Neuronal stem cell (in vitro differentiated cells): ENCODE results near the gene MGLL.

Experiments
- DNase-seq: peaks from one replicate; pipeline ENCODE4 v3.0.0-alpha.2; 2013; ENCODE audit warnings: low spot score
- H2AFZ ChIP-seq: one replicate; pipeline ENCODE4 v1.6.1; 2013; ENCODE audit warnings: mild to moderate bottlenecking, low read length, inconsistent platforms
- H2AK5ac ChIP-seq: 2 replicates; pipeline ENCODE4 v1.6.1; 2013; ENCODE audit warnings: low read depth, mild to moderate bottlenecking, inconsistent platforms, low read length, moderate library complexity, mixed read lengths
- H2BK120ac ChIP-seq: 2 replicates; pipeline ENCODE4 v1.6.1; 2013; ENCODE audit warnings: low read depth, mild to moderate bottlenecking, inconsistent platforms, low read length, moderate library complexity, mixed read lengths
- H2BK12ac ChIP-seq: one replicate; pipeline ENCODE4 v1.6.1; 2013; ENCODE audit warnings: low read length, inconsistent platforms
- H2BK15ac ChIP-seq: 2 replicates; pipeline ENCODE4 v1.6.1; 2013; ENCODE audit warnings: mild to moderate bottlenecking, low read length, inconsistent platforms, mixed read lengths
- H2BK5ac ChIP-seq: one replicate; pipeline ENCODE4 v1.6.1; 2013; ENCODE audit warnings: inconsistent platforms, mild to moderate bottlenecking, low read length, moderate library complexity
- H3K14ac ChIP-seq: one replicate; pipeline ENCODE4 v1.6.1; 2013; ENCODE audit warnings: low read length, inconsistent platforms
- H3K18ac ChIP-seq: 2 replicates; pipeline ENCODE4 v1.6.1; 2013; ENCODE audit warnings: low read length, inconsistent platforms
- H3K23ac ChIP-seq: 2 replicates; pipeline ENCODE4 v1.6.1; 2013; ENCODE audit warnings: low read depth, mild to moderate bottlenecking, mixed read lengths, low read length, inconsistent platforms; ENCODE audit not compliant: poor library complexity
- H3K27ac ChIP-seq: replicated peaks from 3 replicates; pipeline ENCODE4 v1.5.1; 2013; ENCODE audit warnings: low read length, inconsistent platforms
- H3K27me3 ChIP-seq, 3 experiments: 2 replicates each; pipeline ENCODE4 v1.6.1; 2013; ENCODE audit warnings: low read length in 3 of 3, mild to moderate bottlenecking in 2 of 3, inconsistent platforms in 1 of 3, low read depth in 1 of 3, mixed read lengths in 1 of 3, moderate library complexity in 1 of 3; ENCODE audit not compliant: control insufficient read depth in 3 of 3, insufficient read depth in 3 of 3
- H3K36me3 ChIP-seq, 2 donors: replicated peaks in 1 of 2; 2 replicates each; pipeline ENCODE4 v1.6.1; 2013; ENCODE audit warnings: low read length in 2 of 2; ENCODE audit not compliant: control insufficient read depth in 2 of 2, insufficient read depth in 2 of 2
- H3K4ac ChIP-seq: 2 replicates; pipeline ENCODE4 v1.6.1; 2013; ENCODE audit warnings: inconsistent platforms, mild to moderate bottlenecking, low read length, moderate library complexity
- H3K4me1 ChIP-seq, 2 donors: 1 replicate in 1 of 2; 2 replicates in 1 of 2; pipeline ENCODE4 v1.6.1; 2013; ENCODE audit warnings: low read length in 2 of 2, low read depth in 1 of 2; ENCODE audit not compliant: control insufficient read depth in 2 of 2, insufficient read depth in 1 of 2
- H3K4me2 ChIP-seq: one replicate; pipeline ENCODE4 v1.6.1; 2013; ENCODE audit warnings: mild to moderate bottlenecking, low read length, inconsistent platforms; ENCODE audit not compliant: insufficient read depth, poor library complexity, severe bottlenecking
- H3K4me3 ChIP-seq, 2 donors: 2 replicates each; pipeline ENCODE4 v1.5.1; 2013; ENCODE audit warnings: low read length in 2 of 2, mild to moderate bottlenecking in 2 of 2, inconsistent platforms in 1 of 2, moderate library complexity in 1 of 2
- H3K79me1 ChIP-seq: one replicate; pipeline ENCODE4 v1.6.1; 2013; ENCODE audit warnings: low read depth, mild to moderate bottlenecking, inconsistent platforms, low read length, moderate library complexity
- H3K9ac ChIP-seq: one replicate; pipeline ENCODE4 v1.6.1; 2013; ENCODE audit warnings: mild to moderate bottlenecking, low read depth, low read length, inconsistent platforms; ENCODE audit not compliant: poor library complexity
- H3K9me3 ChIP-seq, 2 donors: replicated peaks in 1 of 2; 2 replicates each; pipeline versions ENCODE3 to v1.6.1; 2013; ENCODE audit warnings: low read length in 2 of 2, mild to moderate bottlenecking in 2 of 2, inconsistent platforms in 1 of 2, low read depth in 1 of 2, mixed read lengths in 1 of 2, moderate library complexity in 1 of 2; ENCODE audit not compliant: control insufficient read depth in 2 of 2, insufficient read depth in 1 of 2
- H4K8ac ChIP-seq: one replicate; pipeline ENCODE4 v1.6.1; 2013; ENCODE audit warnings: low read depth, mild to moderate bottlenecking, inconsistent platforms, low read length, moderate library complexity
- H4K91ac ChIP-seq: one replicate; pipeline ENCODE4 v1.6.1; 2013; ENCODE audit warnings: low read length, low read depth, mild to moderate bottlenecking, inconsistent platforms; ENCODE audit not compliant: poor library complexity
- WGBS, 2 donors: extraction: QIAGEN DNeasy Blood & Tissue Kit; methylation state at CpG; one replicate each; pipeline ENCODE4 v1.1.7; 2013; ENCODE audit warnings: missing lambda C conversion rate in 2 of 2, mixed read lengths in 1 of 2; ENCODE audit not compliant: insufficient read length in 2 of 2, insufficient replicate concordance in 1 of 2; ENCODE audit errors: extremely low coverage in 2 of 2; 5-methylcytosine and 5-hydroxymethylcytosine counted together

Gene MGLL

GRCh38 chr3:127839099-127839498 is 16.8 kb upstream of the MGLL start:
- Histone ChIP-seq H3K14ac (no peak overlapping the region), H3K27ac (no peak overlapping the region), H3K9ac (no peak overlapping the region), H2BK120ac (no peak overlapping the region), H2BK5ac (no peak overlapping the region), H3K9me3 (no peaks in the 10 kb centered on the region), H3K4me1 (peaks cover 0 to 5% of the 10 kb centered on the region in 2 donors), H3K4ac (no peak overlapping the region), H4K8ac (no peak overlapping the region), H3K4me3 (no peak overlapping the region), H3K27me3 (no peaks in the 10 kb centered on the region), H2BK12ac (no peak overlapping the region), H3K4me2 (no peak overlapping the region), H3K36me3 (no peaks in the 10 kb centered on the region), H3K23ac (no peak overlapping the region), H3K18ac (no peak overlapping the region), H2BK15ac (no peak overlapping the region), H3K79me1 (no peaks in the 10 kb centered on the region), H4K91ac (no peak overlapping the region), H2AFZ (no peak overlapping the region), H2AK5ac (no peak overlapping the region)
- WGBS, 2 donors = no CpG with 5 or more reads among the region's 5 CpGs
- DNase-seq = no peak

- no peak overlapping the region for H3K4me3 ChIP-seq
- DNase-seq = no peak
- no peak overlapping the region for H3K4ac ChIP-seq
- H4K8ac ChIP-seq = no peak overlapping the region
- no peak overlapping the region for H2BK15ac ChIP-seq
- H3K4me1 ChIP-seq = peaks cover 0 to 5% of the 10 kb centered on the region in 2 donors
- no peak overlapping the region for H3K9ac ChIP-seq
- no peak overlapping the region for H3K4me2 ChIP-seq
- H2AK5ac ChIP-seq = no peak overlapping the region
- H3K23ac ChIP-seq = no peak overlapping the region
- H3K14ac ChIP-seq = no peak overlapping the region
- no CpG with 5 or more reads among the region's 8 CpGs for WGBS, 2 donors
- peaks cover 0 to 2% of the 10 kb centered on the region in 2 donors for H3K9me3 ChIP-seq
- H2AFZ ChIP-seq = peak overlapping the region; percentile 36
- H2BK5ac ChIP-seq = no peak overlapping the region
- no peak overlapping the region for H2BK12ac ChIP-seq
- H4K91ac ChIP-seq = no peak overlapping the region
- H2BK120ac ChIP-seq = no peak overlapping the region
- H3K79me1 ChIP-seq = no peaks in the 10 kb centered on the region
- H3K36me3 ChIP-seq = no peaks in the 10 kb centered on the region
- H3K27ac ChIP-seq = no peak overlapping the region
- H3K27me3 ChIP-seq = no peaks in the 10 kb centered on the region
- peak overlapping the region; percentile 61 for H3K18ac ChIP-seq
Observed at GRCh38 chr3:127835993-127836882, 13.9 kb upstream of the MGLL start.

- no peak overlapping the region for H3K4me2 ChIP-seq
- no peaks in the 10 kb centered on the region for H3K79me1 ChIP-seq
- WGBS, 2 donors = no CpG with 5 or more reads among the region's 4 CpGs
- peaks cover 0 to 5% of the 10 kb centered on the region in 2 donors for H3K4me1 ChIP-seq
- no peak overlapping the region for H3K23ac ChIP-seq
- no peak overlapping the region for H2BK5ac ChIP-seq
- H3K9me3 ChIP-seq = peaks cover 0 to 4% of the 10 kb centered on the region in 2 donors
- H2BK15ac ChIP-seq = no peak overlapping the region
- H4K8ac ChIP-seq = no peak overlapping the region
- no peak overlapping the region for H2BK120ac ChIP-seq
- DNase-seq = no peak
- no peak overlapping the region for H3K18ac ChIP-seq
- H4K91ac ChIP-seq = no peak overlapping the region
- H2AK5ac ChIP-seq = no peak overlapping the region
- no peak overlapping the region for H2BK12ac ChIP-seq
- H3K4ac ChIP-seq = no peak overlapping the region
- no peaks in the 10 kb centered on the region for H3K27me3 ChIP-seq
- no peak overlapping the region for H3K14ac ChIP-seq
- no peaks in the 10 kb centered on the region for H3K36me3 ChIP-seq
- H3K27ac ChIP-seq = no peak overlapping the region
- H3K4me3 ChIP-seq = no peak overlapping the region
- H2AFZ ChIP-seq = no peak overlapping the region
- H3K9ac ChIP-seq = no peak overlapping the region
Observed at GRCh38 chr3:127834771-127835170, 12.5 kb upstream of the MGLL start.

GRCh38 chr3:127833281-127834032 is 11.1 kb upstream of the MGLL start:
- H2BK120ac ChIP-seq = no peak overlapping the region
- H2BK12ac ChIP-seq = no peak overlapping the region
- H3K36me3 ChIP-seq = no peaks in the 10 kb centered on the region
- no peak overlapping the region for H2AFZ ChIP-seq
- H4K8ac ChIP-seq = no peak overlapping the region
- H3K18ac ChIP-seq = no peak overlapping the region
- no peak overlapping the region for H3K9ac ChIP-seq
- no peaks in the 10 kb centered on the region for H3K27me3 ChIP-seq
- H3K9me3 ChIP-seq = peaks cover 0 to 5% of the 10 kb centered on the region in 2 donors
- H3K4ac ChIP-seq = no peak overlapping the region
- H4K91ac ChIP-seq = no peak overlapping the region
- H3K23ac ChIP-seq = no peak overlapping the region
- no peak overlapping the region for H3K27ac ChIP-seq
- H2BK15ac ChIP-seq = no peak overlapping the region
- no CpG with 5 or more reads among the region's 2 CpGs for WGBS, 2 donors
- H3K14ac ChIP-seq = no peak overlapping the region
- no peak overlapping the region for H2BK5ac ChIP-seq
- no peaks in the 10 kb centered on the region for H3K79me1 ChIP-seq
- peaks cover 0 to 5% of the 10 kb centered on the region in 2 donors for H3K4me1 ChIP-seq
- no peak for DNase-seq
- no peak overlapping the region for H3K4me2 ChIP-seq
- H2AK5ac ChIP-seq = no peak overlapping the region
- no peak overlapping the region for H3K4me3 ChIP-seq
